Hematopoietic multipotent progenitor cell treated with erythropoietin and hydrocortisone succinate and interleukin-3 and kit ligand, for 17 days (in vitro differentiated cells): ENCODE measurements around the gene C22orf23.
"Not testable (repeated sequence)": the region's sequence is repeated elsewhere in the genome, so short reads cannot be mapped to it uniquely, and the experiment has no call there.

Experiments used
- DNase-seq: peaks from one replicate; pipeline ENCODE4 v3.0.0-alpha.2; 2015; ENCODE audit warnings: low spot score

Gene C22orf23

GRCh38 chr22:37953062-37953436 lies 352 bp downstream of the C22orf23 start:
- DNase-seq, result no peak

- DNase-seq, result not testable (repeated sequence)
These were observed 772 bp downstream of the C22orf23 start for GRCh38 chr22:37952629-37953028.

- no peak for DNase-seq
These were observed 2.1 kb downstream of the C22orf23 start for GRCh38 chr22:37951305-37951704.

GRCh38 chr22:37947142-37947795 lies 6.1 kb downstream of the C22orf23 start:
- peak; percentile 2 for DNase-seq

- DNase-seq, result not testable (repeated sequence)
These were observed 9.0 kb downstream of the C22orf23 start for GRCh38 chr22:37944423-37944822.

GRCh38 chr22:37943825-37944198 lies 9.6 kb downstream of the C22orf23 start:
- DNase-seq, result no peak

GRCh38 chr22:37943136-37943824 lies 10.1 kb downstream of the C22orf23 start:
- DNase-seq, result peak; percentile 2

GRCh38 chr22:37942133-37942532 lies 11.3 kb downstream of the C22orf23 start:
- no peak for DNase-seq

- DNase-seq, result peak; percentile 2
These were observed 12.6 kb downstream of the C22orf23 start for GRCh38 chr22:37940698-37941376.

GRCh38 chr22:37933711-37934376 lies 19.6 kb downstream of the C22orf23 start:
- peak; percentile 84 for DNase-seq

GRCh38 chr22:37932821-37933578 lies 20.4 kb downstream of the C22orf23 start:
- DNase-seq, result no peak

GRCh38 chr22:37932401-37932800 lies 21.0 kb downstream of the C22orf23 start:
- no peak for DNase-seq

- no peak for DNase-seq
These were observed 21.5 kb downstream of the C22orf23 start for GRCh38 chr22:37931893-37932389.

- DNase-seq, result no peak
These were observed 22.4 kb downstream of the C22orf23 start for GRCh38 chr22:37930952-37931440.

GRCh38 chr22:37930270-37930951 lies 23.0 kb downstream of the C22orf23 start:
- peak; percentile 29 for DNase-seq

- no peak for DNase-seq
These were observed 24.0 kb downstream of the C22orf23 start for GRCh38 chr22:37929390-37929789.

GRCh38 chr22:37927637-37927936 lies 25.8 kb downstream of the C22orf23 start:
- no peak for DNase-seq

GRCh38 chr22:37926771-37927636 lies 26.4 kb downstream of the C22orf23 start:
- DNase-seq, result peak; percentile 25

- DNase-seq, result no peak
These were observed 27.0 kb downstream of the C22orf23 start for GRCh38 chr22:37926358-37926757.

GRCh38 chr22:37925767-37926166 lies 27.6 kb downstream of the C22orf23 start:
- no peak for DNase-seq
